ENCODE data around the gene SPRED1. TPM values are rescaled to one million over a fixed set of nuclear protein-coding genes. Genes with fewer than 3 reads are reported as not detected.

SPRED1 gene
- total and polyA plus RNA-seq, 2 experiments from 2014 or later: 11.4 to 44.0 TPM

- Mint-ChIP-seq H3K27ac (peak overlapping the region; percentile 94), H3K36me3 (ENCODE audit: low read depth) (peaks cover 14% of the 10 kb centered on the region), H3K27me3 (ENCODE audit: insufficient read depth, low read depth, poor library complexity) (peaks cover 12% of the 10 kb centered on the region), H3K4me3 (peak overlapping the region; percentile 96), H3K4me1 (peaks cover 39% of the 10 kb centered on the region), H3K9me3 (no peaks in the 10 kb centered on the region)
- no peaks in the 10 kb centered on the region for H3K27me3 ChIP-seq (ENCODE audit: insufficient read depth)
- H4K20me1 ChIP-seq (replicated peaks; ENCODE audit: insufficient read depth): peaks cover 24% of the 10 kb centered on the region
- H3K79me2 ChIP-seq (replicated peaks; ENCODE audit: insufficient read depth): peaks cover 58% of the 10 kb centered on the region
- no peak for TF ChIP-seq NANOG (IDR thresholded peaks at IDR 0.05; ENCODE audit: borderline replicate concordance)
- TF ChIP-seq ZNF114 (CRISPR knock-in tag; IDR thresholded peaks at IDR 0.05): no peak
- TF ChIP-seq REST (IDR thresholded peaks at IDR 0.05; ENCODE audit: unreplicated experiment): no peak
- TF ChIP-seq CREB1 (CRISPR knock-in tag; IDR thresholded peaks at IDR 0.05; ENCODE audit: low read depth): no peak
- no peak for TF ChIP-seq ETS1 (IDR thresholded peaks at IDR 0.05)
- no peak for TF ChIP-seq STAT1 (IDR thresholded peaks at IDR 0.05; ENCODE audit: unreplicated experiment)
- no peak for TF ChIP-seq ZNF462 (CRISPR knock-in tag; IDR thresholded peaks at IDR 0.05)
- TF ChIP-seq EZH2 (IDR thresholded peaks at IDR 0.05; ENCODE audit: low read depth, unreplicated experiment): no peak
- TF ChIP-seq POLR2AphosphoS5 (IDR thresholded peaks at IDR 0.05; ENCODE audit: low read depth): no peak
- no peak for TF ChIP-seq EZH2phosphoT487 (IDR thresholded peaks at IDR 0.05; ENCODE audit: unreplicated experiment)
- TF ChIP-seq ZNF331 (CRISPR knock-in tag; IDR thresholded peaks at IDR 0.05; ENCODE audit: low read depth): no peak
- TF ChIP-seq CTCF (conservative IDR thresholded peaks at IDR 0.05; ENCODE audit: low read depth in 2 of 2): no peak
- H3K4me1 ChIP-seq (ENCODE audit: insufficient read depth): peaks cover 46% of the 10 kb centered on the region
- H2AFZ ChIP-seq: no peak overlapping the region
- H3K9me2 ChIP-seq (ENCODE audit: insufficient read depth): no peaks in the 10 kb centered on the region
- H3K4me3 ChIP-seq: peak overlapping the region; percentile 56
- no peaks in the 10 kb centered on the region for H3F3A ChIP-seq (replicated peaks; ENCODE audit: low read depth)
- DNase-seq (ENCODE audit: low spot score) (peak; percentile 60), ATAC-seq (no peak)
- peak overlapping the region; percentile 98 for H3K27ac ChIP-seq (ENCODE audit: low read depth)
- H3K4me2 ChIP-seq: peak overlapping the region; percentile 85
- H3K36me3 ChIP-seq (ENCODE audit: insufficient read depth): no peaks in the 10 kb centered on the region
Observed at GRCh38 chr15:38253351-38253781, 730 bp downstream of the SPRED1 start.

Measured in GM23338 (cell line).